DOHH2 (cell line): Measurements from ENCODE around the gene CFHR5.
"Not testable (repeated sequence)": the region's sequence is repeated elsewhere in the genome, so short reads cannot be mapped to it uniquely, and the experiment has no call there.

Experiments
- H3F3A ChIP-seq: fragments of 200-600 bp; sonication (generic), shearing (Covaris generic); 2 replicates; pipeline ENCODE4 v1.6.0; 2016; ENCODE audit warnings: antibody characterized with exemption, mild to moderate bottlenecking; ENCODE audit not compliant: control insufficient read depth, insufficient read depth
- H3K27ac ChIP-seq: fragments of 200-600 bp; sonication (generic); 2 replicates; pipeline ENCODE4 v1.5.1; 2014; ENCODE audit warnings: low read depth, mild to moderate bottlenecking, low read length, moderate library complexity
- H3K27me3 ChIP-seq: fragments of 200-600 bp; sonication (generic); 2 replicates; pipeline ENCODE4 v1.6.1; 2014; ENCODE audit warnings: mild to moderate bottlenecking, low read length, mixed read lengths; ENCODE audit not compliant: control insufficient read depth
- H3K36me3 ChIP-seq: fragments of 200-600 bp; sonication (generic); 2 replicates; pipeline ENCODE4 v1.6.1; 2014; ENCODE audit warnings: mild to moderate bottlenecking, low read length, moderate library complexity, mixed read lengths; ENCODE audit not compliant: control insufficient read depth
- H3K4me1 ChIP-seq: fragments of 200-600 bp; sonication (generic); 2 replicates; pipeline ENCODE4 v1.6.1; 2014; ENCODE audit warnings: mild to moderate bottlenecking, low read length, mixed read lengths; ENCODE audit not compliant: control insufficient read depth
- H3K4me2 ChIP-seq: fragments of 200-600 bp; sonication (generic); 2 replicates; pipeline ENCODE4 v1.6.0; 2014; ENCODE audit warnings: mild to moderate bottlenecking, low read length, moderate library complexity
- H3K4me3 ChIP-seq: fragments of 200-600 bp; sonication (generic); 2 replicates; pipeline ENCODE4 v1.5.1; 2014; ENCODE audit warnings: mild to moderate bottlenecking, low read length, mixed read lengths
- H3K79me2 ChIP-seq: fragments of 200-600 bp; sonication (generic); 2 replicates; pipeline ENCODE4 v1.6.1; 2014; ENCODE audit warnings: mild to moderate bottlenecking, low read length, mixed read lengths; ENCODE audit not compliant: control insufficient read depth
- H3K9me2 ChIP-seq: fragments of 200-600 bp; sonication (generic); replicated peaks from 2 replicates; pipeline ENCODE4 v1.6.1; 2014; ENCODE audit warnings: mild to moderate bottlenecking, low read length, mixed read lengths; ENCODE audit not compliant: control insufficient read depth
- H3K9me3 ChIP-seq: fragments of 200-600 bp; sonication (generic); 2 replicates; pipeline ENCODE4 v1.6.1; 2014; ENCODE audit warnings: antibody characterized with exemption, low read length, mixed read lengths; ENCODE audit not compliant: control insufficient read depth, insufficient read depth
- H4K20me1 ChIP-seq: fragments of 200-600 bp; sonication (generic); 2 replicates; pipeline ENCODE4 v1.6.0; 2014; ENCODE audit warnings: low read depth, mild to moderate bottlenecking, antibody characterized with exemption, low read length, moderate library complexity; ENCODE audit not compliant: control insufficient read depth, insufficient read depth
- EZH2phosphoT487 ChIP-seq: fragments of 200-600 bp; sonication (generic); IDR thresholded peaks from 2 replicates; pipeline ENCODE4 v1.6.1; 2017; ENCODE audit warnings: borderline replicate concordance, mild to moderate bottlenecking, antibody characterized with exemption, low read length, moderate library complexity, mixed read lengths
- TF ChIP-seq, protein P1 (sequence below): fragments of 200-600 bp; sonication (generic); IDR thresholded peaks from one replicate; pipeline ENCODE4 v1.5.1; 2014; ENCODE audit warnings: antibody characterized with exemption, mild to moderate bottlenecking, low read depth, low read length; ENCODE audit not compliant: poor library complexity, severe bottlenecking

CFHR5 gene

GRCh38 chr1:196960854-196961253, 16.5 kb upstream of the CFHR5 start:
- H3K27ac ChIP-seq, result no peak overlapping the region
- TF ChIP-seq EZH2phosphoT487, result no peak
- TF ChIP-seq, protein P1, sequence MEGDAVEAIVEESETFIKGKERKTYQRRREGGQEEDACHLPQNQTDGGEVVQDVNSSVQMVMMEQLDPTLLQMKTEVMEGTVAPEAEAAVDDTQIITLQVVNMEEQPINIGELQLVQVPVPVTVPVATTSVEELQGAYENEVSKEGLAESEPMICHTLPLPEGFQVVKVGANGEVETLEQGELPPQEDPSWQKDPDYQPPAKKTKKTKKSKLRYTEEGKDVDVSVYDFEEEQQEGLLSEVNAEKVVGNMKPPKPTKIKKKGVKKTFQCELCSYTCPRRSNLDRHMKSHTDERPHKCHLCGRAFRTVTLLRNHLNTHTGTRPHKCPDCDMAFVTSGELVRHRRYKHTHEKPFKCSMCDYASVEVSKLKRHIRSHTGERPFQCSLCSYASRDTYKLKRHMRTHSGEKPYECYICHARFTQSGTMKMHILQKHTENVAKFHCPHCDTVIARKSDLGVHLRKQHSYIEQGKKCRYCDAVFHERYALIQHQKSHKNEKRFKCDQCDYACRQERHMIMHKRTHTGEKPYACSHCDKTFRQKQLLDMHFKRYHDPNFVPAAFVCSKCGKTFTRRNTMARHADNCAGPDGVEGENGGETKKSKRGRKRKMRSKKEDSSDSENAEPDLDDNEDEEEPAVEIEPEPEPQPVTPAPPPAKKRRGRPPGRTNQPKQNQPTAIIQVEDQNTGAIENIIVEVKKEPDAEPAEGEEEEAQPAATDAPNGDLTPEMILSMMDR, result no peak
- no peaks in the 10 kb centered on the region for H3F3A ChIP-seq
- no peak overlapping the region for H3K4me3 ChIP-seq
- H4K20me1 ChIP-seq, result no peaks in the 10 kb centered on the region
- H3K79me2 ChIP-seq, result no peaks in the 10 kb centered on the region
- H3K9me2 ChIP-seq, result no peaks in the 10 kb centered on the region
- H3K4me2 ChIP-seq, result no peak overlapping the region
- H3K4me1 ChIP-seq, result no peaks in the 10 kb centered on the region
- no peaks in the 10 kb centered on the region for H3K9me3 ChIP-seq
- H3K36me3 ChIP-seq, result no peaks in the 10 kb centered on the region
- H3K27me3 ChIP-seq, result no peaks in the 10 kb centered on the region; the same call in 1 of the 2 replicates

DNA sequence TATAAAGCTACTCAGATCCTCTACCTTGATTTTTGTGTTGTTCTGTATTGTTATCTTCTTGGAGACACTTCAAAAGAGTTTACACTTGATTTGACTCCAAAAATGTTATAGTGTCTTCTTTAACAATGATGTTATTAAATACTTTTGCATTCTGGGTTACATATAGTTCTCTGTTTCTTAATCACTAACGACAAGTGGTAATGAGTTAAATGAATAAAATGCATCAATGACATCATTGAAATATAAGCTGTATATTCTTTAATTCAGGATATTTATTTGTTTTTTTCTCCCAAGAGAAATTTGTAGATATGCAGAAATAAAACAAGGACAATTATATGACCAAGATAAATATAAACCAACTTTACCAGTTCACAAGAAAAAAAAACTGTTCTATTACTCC, 7.2 kb upstream of the CFHR5 start:
- no peaks in the 10 kb centered on the region for H4K20me1 ChIP-seq
- no peaks in the 10 kb centered on the region for H3K79me2 ChIP-seq
- H3K36me3 ChIP-seq, result no peaks in the 10 kb centered on the region
- TF ChIP-seq, protein P1, result no peak
- TF ChIP-seq EZH2phosphoT487, result no peak
- no peaks in the 10 kb centered on the region for H3F3A ChIP-seq
- H3K9me2 ChIP-seq, result no peaks in the 10 kb centered on the region
- no peak overlapping the region for H3K27ac ChIP-seq
- H3K4me2 ChIP-seq, result no peak overlapping the region
- H3K27me3 ChIP-seq, result no peaks in the 10 kb centered on the region
- H3K9me3 ChIP-seq, result no peaks in the 10 kb centered on the region
- no peak overlapping the region for H3K4me3 ChIP-seq
- no peaks in the 10 kb centered on the region for H3K4me1 ChIP-seq

- Histone ChIP-seq H3K27ac (no peak overlapping the region), H3K36me3 (no peaks in the 10 kb centered on the region), H3F3A (no peaks in the 10 kb centered on the region), H4K20me1 (no peaks in the 10 kb centered on the region), H3K4me3 (no peak overlapping the region), H3K9me3 (no peaks in the 10 kb centered on the region), H3K79me2 (no peaks in the 10 kb centered on the region), H3K4me2 (no peak overlapping the region), H3K9me2 (no peaks in the 10 kb centered on the region), H3K27me3 (no peaks in the 10 kb centered on the region), H3K4me1 (no peaks in the 10 kb centered on the region)
- TF ChIP-seq, protein P1, result no peak
- no peak for TF ChIP-seq EZH2phosphoT487
Measured at GRCh38 chr1:196976278-196976677, 1.1 kb upstream of the CFHR5 start.

DNA sequence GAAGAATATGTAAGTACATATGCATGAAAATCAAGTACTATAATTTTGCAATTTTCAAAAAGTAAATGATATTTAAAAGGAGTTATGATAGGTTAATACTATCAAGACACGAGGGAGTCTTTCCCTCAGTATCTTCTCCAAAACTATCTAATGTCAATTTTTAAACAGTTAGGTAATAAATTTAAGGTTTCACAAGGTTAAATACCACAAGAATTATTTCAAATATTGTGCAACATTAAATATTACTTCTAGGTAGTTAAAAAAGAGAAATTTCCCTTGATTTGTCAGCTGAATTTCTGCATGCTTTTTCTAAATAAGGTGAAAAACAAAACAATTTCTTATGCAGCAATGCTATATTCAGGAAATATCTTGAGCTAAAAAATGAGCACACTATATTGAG, 3.5 kb downstream of the CFHR5 start:
- Histone ChIP-seq H3K9me3 (no peaks in the 10 kb centered on the region), H3K27ac (no peak overlapping the region), H3K27me3 (no peaks in the 10 kb centered on the region), H3K4me1 (no peaks in the 10 kb centered on the region), H3K79me2 (no peaks in the 10 kb centered on the region), H3K4me3 (no peak overlapping the region), H4K20me1 (no peaks in the 10 kb centered on the region), H3K9me2 (no peaks in the 10 kb centered on the region), H3K4me2 (no peak overlapping the region), H3F3A (no peaks in the 10 kb centered on the region), H3K36me3 (no peaks in the 10 kb centered on the region)
- TF ChIP-seq, protein P1, result no peak
- no peak for TF ChIP-seq EZH2phosphoT487

DNA sequence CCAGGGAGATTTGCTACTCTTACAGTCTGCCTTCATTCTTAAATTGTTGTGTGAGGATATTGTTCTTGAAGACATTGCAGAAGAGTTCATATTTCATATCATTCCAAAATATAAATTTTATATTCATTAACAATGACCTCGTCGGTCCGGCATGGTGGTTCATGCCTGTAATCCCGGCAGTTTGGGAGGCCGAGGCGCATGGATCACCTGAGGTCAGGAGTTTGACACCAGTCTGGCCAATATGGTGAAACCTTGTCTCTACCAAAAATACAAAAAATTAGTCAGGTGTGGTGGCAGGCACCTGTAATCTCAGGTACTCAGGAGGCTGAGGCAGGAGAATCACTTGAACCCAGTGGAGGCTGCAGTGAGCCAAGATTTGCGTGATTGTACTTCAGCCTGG, 4.9 kb downstream of the CFHR5 start:
- H3K4me3 ChIP-seq, H3K27ac ChIP-seq, H3K36me3 ChIP-seq, H3K9me2 ChIP-seq, H3F3A ChIP-seq, H4K20me1 ChIP-seq, H3K4me2 ChIP-seq, H3K27me3 ChIP-seq, H3K9me3 ChIP-seq, H3K4me1 ChIP-seq, H3K79me2 ChIP-seq: not testable (repeated sequence)
